Sciatic nerve (tissue), 2 donors: ENCODE measurements around the gene GNAT2. TPM values are rescaled to one million over a fixed set of nuclear protein-coding genes. Genes with fewer than 3 reads are reported as not detected.

Experiments
- ATAC-seq: fragments of 200-7000 bp; cut with Tn5 transposase; one replicate; pipeline ENCODE4 v1.9.1; 2020; ENCODE audit warnings: mild to moderate bottlenecking, moderate library complexity
- DNase-seq: peaks from one replicate; pipeline ENCODE4 v3.0.0-alpha.2; 2020; ENCODE audit warnings: low spot score
- intact Hi-C: fragments of 100-400 bp; cut with DNase I; formaldehyde crosslinking; loops from one replicate; pipeline ENCODE4 v1.14.2; 2022
- total RNA-seq: library from RNA; stranded (reverse); fragmentation: NEBNext Ultra II Directional; extraction: Animal tissue kit (Norgen Biotek cat#: 25700); gene quantifications from one replicate; pipeline ENCODE4 v1.2.1, GENCODE V29; 2021
- donor health status: DM: no; HTN: no; CAD: no.
- donor health status: DM: no; HTN: no; CAD: no.

GNAT2 gene
- total RNA-seq, 1 donor from 2014 or later: not detected

DNA sequence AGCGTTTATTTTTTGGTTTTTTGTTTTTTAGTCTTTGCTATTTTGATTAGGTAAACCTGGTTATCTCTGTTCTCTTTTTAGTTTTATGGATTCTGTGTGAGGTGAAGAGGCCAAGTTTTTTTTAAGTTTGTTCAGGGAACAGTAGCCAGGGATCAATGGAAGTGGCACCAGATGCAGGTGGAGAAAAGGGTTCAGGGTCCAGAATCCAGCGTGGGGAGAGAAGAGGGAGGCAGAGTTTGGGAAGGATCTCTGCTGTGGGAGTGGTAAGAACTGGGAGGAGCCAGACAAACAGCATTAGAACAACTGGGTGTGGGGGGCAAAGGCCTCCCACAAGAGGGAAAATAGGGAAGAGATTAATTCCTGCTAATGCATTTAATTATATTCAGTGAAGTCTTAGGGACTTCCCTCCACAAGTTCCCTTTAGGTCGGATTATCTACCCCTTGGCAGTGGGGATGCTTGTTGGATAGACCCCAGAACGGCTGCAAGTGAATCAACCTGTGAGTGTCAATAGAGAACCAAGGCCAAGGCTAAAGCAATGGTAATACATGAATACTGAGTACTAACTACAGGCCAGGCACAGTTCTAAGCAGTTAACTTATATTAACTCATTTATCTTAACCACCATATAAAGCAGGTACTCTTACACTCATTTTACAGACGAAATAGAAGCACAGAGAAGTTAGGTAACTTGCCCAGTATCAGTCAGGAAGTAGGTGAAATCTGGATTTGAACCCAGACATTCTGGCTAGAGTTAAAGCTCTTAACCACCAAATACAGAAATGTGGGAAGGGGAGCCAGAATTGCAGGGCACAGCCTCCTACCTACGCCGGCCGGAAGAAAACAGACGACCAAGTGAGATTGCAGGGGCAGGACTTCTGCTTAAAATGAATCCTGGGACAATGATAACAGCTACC is 498 bp downstream of the GNAT2 start:
- DNase-seq: no peak
- intact Hi-C loops: no loop called here
- no peak for ATAC-seq

DNA sequence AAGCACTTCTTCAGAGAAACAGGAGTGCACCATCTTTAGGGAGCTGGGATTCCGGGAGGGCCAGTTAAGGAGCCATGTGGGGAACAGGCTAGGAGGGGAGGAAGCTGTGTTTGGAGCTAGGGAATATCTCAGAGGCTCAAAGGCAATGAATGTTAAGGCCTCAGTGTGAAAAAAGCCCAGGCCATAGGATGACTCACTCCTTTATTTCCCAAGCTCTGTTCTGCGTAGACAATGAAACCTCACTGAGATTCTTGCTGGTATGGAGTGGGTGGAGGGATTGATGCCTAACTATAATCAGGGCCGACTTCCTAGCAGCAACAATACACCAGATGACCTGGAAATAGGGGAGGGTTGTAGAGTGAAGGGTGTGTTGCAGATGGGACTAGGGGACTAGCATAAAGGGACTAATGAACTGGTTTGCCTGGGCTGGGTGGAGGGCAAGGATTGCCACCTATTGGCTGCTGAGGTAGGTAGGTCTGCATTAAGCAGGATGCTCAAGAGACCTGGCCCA is 2.1 kb downstream of the GNAT2 start:
- ATAC-seq: no peak
- no peak for DNase-seq
- intact Hi-C loops: no loop called here

GRCh38 chr1:109616391-109616790 is 3.0 kb downstream of the GNAT2 start:
- intact Hi-C loops: no loop called here
- ATAC-seq (no peak), DNase-seq (no peak)

GRCh38 chr1:109615879-109616278 is 3.5 kb downstream of the GNAT2 start:
- intact Hi-C loops: no loop called here
- DNase-seq (no peak), ATAC-seq (peak; percentile 27)

DNA sequence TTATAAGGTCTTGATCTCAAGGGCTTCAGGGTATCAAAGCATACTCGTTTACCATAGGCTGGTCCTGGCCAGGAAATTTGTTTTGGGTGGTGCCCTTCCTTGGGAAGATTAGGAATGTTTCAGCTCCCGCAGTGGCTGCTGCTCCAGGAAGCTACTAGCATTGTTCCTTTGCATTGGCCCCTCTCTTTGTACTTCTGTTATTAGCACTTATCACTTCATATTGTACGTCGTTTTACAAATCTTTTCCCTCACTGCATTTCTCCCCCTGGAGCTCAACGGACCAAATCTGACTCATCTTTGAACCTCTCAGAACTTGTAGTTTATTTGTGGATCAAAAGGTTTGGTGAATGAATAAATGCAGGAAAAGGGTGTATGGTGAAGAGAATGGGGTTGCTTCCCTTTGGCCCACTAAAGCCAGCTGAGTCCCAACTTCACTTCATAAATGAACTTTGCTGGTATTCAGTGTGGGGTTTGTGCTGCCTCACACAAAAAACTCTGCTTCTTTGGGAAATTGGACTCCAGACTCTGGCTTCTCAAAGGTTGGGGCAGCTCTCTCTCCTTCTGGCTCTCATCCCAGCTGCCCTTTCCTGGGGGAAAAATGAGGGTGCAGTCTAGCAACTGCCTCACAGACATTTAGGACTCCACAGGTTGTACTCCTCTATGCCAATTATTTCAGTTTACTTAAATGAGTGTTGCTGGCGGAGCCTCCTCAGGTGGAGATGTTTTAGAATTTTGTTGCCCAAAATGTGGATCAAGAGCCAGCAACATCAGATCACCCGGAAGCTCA is 5.9 kb downstream of the GNAT2 start:
- DNase-seq (no peak), ATAC-seq (no peak)
- intact Hi-C loops: no loop called here

DNA sequence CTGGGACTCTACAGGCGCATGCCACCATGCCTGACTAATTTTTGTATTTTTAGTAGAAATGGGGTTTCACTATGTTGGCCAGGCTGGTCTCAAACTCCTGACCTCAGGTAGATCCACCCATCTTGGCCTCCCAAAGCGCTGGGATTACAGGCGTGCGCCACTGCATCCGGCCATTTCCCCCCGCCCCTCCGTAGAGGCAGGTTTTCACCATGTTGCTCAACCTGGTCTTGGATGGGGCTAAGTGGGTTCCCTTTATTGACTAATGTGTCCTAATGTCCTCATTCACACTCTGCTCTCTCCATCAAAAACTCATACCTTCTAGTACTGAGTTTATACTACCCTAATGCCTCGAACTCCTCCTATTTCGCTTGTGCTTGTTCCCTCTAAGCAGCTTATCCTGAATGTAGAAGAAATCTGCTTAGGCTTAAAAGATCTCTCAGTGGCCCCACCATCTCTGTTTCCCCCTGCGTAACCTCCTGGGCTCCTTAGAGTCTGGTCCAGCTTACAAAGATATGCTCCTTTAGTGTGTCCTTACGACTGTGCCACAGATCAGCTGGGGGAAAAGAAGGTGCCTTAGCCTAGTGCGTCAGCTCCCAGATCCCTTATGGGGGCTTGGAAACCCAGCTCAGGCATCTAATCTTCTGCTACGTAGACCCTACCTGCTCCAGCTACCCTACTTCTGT is 8.0 kb downstream of the GNAT2 start:
- no peak for DNase-seq
- intact Hi-C loops: no loop called here
- no peak for ATAC-seq

DNA sequence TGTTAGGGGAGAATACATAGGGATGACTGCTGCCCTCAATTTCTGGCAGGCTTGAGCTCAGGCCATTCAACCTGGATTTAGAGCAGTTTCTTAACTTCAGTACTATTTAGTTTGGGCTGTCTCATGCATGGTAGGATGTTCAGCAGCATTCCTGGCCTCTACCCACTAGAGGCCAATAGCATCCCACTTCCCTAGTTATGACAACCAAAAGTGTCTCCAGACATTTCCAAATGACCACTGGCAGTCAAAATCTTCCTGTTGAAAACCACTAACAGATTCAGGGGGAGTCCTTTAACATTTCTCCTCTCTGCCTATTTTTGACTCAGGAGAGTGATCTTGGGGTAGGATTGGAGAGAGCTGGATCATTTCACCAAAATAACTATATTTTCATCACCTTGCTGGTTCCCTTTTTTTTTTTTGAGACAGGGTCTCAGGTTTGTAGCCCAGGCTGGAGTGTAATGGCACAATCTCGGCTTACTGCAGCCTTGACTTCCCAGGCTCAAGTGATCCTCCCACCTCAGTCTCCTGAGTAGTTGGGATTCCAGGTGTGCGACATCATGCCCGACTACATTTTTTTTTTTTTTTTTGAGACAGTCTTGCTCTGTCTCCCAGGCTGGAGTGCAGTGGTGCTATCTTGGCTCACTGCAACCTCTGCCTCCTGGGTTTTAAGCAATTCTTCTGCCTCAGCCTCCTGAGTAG is 8.7 kb downstream of the GNAT2 start:
- DNase-seq (no peak), ATAC-seq (no peak)
- intact Hi-C loops: no loop called here

DNA sequence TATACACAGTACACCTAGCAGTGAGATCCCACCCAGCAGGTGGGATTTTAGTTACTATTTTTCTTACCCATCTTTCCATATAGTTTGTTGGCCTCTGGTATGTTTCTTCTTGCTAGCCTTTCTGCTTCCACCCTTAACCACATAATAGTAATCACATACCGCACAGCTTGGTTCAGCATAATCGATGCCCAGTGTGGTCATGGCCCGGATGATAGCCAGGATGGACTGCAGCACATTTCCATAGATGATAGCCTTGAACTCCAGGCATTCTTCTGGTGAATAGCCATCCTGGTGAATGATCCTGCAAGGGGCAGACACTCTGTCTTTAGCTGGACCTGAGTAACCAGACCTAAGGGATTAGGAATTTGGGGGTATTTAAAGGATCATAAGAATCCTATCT is 9.5 kb downstream of the GNAT2 start:
- intact Hi-C loops: no loop called here
- ATAC-seq (no peak), DNase-seq (no peak)

- ATAC-seq (no peak), DNase-seq (no peak)
- intact Hi-C loops: no loop called here
Observed at GRCh38 chr1:109605381-109605780, 14.0 kb downstream of the GNAT2 start.

- ATAC-seq (no peak), DNase-seq (no peak)
- intact Hi-C loops: no loop called here
Observed at GRCh38 chr1:109603229-109603628, 16.2 kb downstream of the GNAT2 start.

DNA sequence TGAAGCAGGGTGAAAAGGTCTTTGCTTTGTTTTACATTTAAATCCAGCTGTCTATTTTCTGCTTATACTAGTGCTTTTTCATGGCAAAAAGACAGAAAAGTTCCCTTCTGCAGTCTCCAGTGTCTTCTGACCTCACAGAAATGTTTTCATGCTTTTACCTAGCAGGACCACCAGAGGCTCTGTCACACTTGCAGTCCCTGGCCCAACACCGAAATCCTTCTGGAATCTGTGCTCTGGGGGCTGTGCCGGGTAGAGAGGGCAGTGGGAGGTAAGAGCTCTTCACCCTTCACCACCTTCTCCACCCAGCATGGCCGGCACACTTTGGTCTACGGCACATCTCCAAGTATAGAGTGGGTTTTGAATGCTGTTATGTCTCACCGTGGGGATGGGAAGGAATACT is 20.8 kb downstream of the GNAT2 start:
- DNase-seq (no peak), ATAC-seq (no peak)
- intact Hi-C loops: no loop called here

DNA sequence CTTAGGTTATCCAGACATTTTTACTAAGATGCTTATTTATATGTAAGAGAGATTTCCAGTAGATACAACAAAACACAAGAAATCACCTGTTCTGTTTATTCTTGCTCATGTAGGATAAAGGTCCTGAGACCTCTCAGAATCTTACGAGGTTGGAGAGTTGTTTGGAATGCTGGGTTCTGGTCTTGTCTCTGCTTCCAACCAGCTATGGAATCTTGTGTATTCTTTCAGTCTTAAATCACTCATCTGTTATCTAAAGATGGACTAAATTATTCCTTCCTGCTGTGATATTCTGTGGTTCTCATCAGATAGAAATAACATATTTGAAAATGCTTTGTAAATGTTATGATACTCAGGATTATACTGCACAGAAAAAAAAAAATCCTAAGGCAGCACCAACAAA is 21.3 kb downstream of the GNAT2 start:
- intact Hi-C loops: no loop called here
- no peak for ATAC-seq
- no peak for DNase-seq

DNA sequence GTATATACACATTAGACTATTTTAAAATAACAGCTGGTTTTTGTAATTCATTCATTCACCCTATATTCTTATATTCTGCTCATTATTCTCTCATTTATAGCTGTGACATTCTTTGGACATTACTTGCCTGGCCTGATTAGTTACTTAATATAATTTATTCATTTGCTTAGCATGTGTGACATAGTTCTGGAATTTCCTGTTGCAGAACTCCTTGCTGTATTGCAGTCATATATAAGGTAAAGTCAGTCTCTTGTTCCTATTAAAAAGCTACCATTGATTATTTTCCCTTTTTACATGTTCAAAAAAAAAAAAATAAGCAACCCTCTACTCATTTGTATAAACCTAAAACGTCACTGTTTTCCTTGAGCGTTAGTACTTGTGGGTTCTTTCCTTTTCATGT is 23.9 kb downstream of the GNAT2 start:
- DNase-seq (no peak), ATAC-seq (no peak)
- intact Hi-C loops: no loop called here

- ATAC-seq (no peak), DNase-seq (no peak)
- intact Hi-C loops: no loop called here
Observed at GRCh38 chr1:109592916-109593315, 26.5 kb downstream of the GNAT2 start.

DNA sequence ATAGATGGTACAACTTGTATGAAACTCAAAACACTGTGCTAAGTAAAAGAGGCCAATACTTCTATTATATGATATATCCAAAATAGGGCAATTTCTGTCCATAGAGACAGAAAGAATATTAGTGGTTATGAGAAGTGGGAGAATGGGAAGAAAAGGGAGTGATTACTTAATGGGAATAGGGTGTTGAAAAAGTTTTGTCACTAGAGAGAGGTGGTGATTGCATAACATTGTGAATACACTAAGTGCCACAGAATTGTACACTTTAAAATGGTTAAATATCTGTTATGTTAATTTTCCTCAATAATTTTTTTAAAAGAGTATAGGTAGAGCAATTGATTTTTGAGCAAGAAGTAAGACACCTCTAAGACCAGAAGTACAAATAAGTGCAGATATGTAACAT is 29.7 kb downstream of the GNAT2 start:
- intact Hi-C loops: no loop called here
- ATAC-seq (no peak), DNase-seq (no peak)

DNA sequence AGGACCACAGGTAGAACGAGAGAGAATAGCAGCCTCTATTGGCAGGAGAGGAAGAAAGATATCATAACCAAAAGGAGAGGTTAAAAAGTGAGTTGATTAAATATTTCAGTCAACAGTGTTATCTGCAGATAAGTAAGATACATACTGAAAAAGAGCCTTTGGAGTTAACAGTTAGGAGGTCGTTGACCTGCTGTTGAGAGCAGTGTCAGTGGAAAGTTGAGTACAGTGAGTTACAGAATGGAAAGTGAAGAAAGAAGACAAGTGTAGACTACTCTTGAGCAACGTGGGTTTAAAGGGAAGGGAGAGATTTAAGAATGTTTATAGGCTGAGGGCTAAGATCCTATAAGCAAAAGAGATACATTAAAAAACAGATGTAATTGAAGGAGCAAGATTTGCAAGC is 30.2 kb downstream of the GNAT2 start:
- intact Hi-C loops: no loop called here
- no peak for ATAC-seq
- no peak for DNase-seq

- no peak for ATAC-seq
Observed at GRCh38 chr1:109586055-109586454, 33.4 kb downstream of the GNAT2 start.

GRCh38 chr1:109584766-109585165 is 34.6 kb downstream of the GNAT2 start:
- ATAC-seq (no peak), DNase-seq (no peak)
- intact Hi-C loops: no loop called here

More at GRCh38 chr1:109586055-109586454, 33.4 kb downstream of the GNAT2 start:
- DNase-seq: no peak
- intact Hi-C loops: no loop called here

DNA sequence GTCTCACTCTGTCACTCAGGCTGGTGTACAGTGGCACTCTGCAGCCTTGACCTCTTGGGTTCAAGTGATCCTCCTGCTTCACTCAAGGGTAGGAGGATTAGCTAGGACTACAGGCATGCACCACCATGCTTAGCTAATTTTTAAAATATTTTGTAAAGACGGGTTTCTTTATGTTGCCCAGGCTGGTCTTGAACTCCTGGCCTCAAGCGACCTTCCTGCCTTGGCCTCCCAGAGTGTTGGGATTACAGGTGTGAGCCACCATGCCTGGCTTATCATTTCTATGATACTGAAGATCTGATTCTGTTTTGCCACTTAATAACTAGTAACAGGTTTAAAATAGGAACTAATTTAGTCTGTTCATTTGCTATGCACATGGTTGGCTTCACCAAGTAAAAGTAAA is 37.4 kb downstream of the GNAT2 start:
- intact Hi-C loops: no loop called here
- DNase-seq (no peak), ATAC-seq (no peak)
